Measurements from ENCODE around the gene SCARF2. TPM values are rescaled to one million over a fixed set of nuclear protein-coding genes. Genes with fewer than 3 reads are reported as not detected.
"Not testable (repeated sequence)": the region's sequence is repeated elsewhere in the genome, so short reads cannot be mapped to it uniquely, and the experiment has no call there.

SCARF2 gene
- total RNA-seq, 1 donor from 2014 or later, result 133 TPM

- peak overlapping the region in 1 of 2 donors; percentile 45 for H3K27ac ChIP-seq
- intact Hi-C loops (cut with DNase I), result loop anchor here (2.0 kb wide), 1 partner anchor 14 kb away; the partner anchor contains the start of gene SCARF2
- H3K27me3 ChIP-seq, result no peaks in the 10 kb centered on the region
- no peaks in the 10 kb centered on the region for H3K9me3 ChIP-seq
- no peak for DNase-seq (ENCODE audit: low spot score in 2 of 2)
- H3K4me1 ChIP-seq, result peaks cover 5 to 21% of the 10 kb centered on the region in 2 donors
- peaks cover 15 to 28% of the 10 kb centered on the region in 2 donors for H3K36me3 ChIP-seq
- H3K4me3 ChIP-seq, result no peak overlapping the region
- TF ChIP-seq, protein P1, sequence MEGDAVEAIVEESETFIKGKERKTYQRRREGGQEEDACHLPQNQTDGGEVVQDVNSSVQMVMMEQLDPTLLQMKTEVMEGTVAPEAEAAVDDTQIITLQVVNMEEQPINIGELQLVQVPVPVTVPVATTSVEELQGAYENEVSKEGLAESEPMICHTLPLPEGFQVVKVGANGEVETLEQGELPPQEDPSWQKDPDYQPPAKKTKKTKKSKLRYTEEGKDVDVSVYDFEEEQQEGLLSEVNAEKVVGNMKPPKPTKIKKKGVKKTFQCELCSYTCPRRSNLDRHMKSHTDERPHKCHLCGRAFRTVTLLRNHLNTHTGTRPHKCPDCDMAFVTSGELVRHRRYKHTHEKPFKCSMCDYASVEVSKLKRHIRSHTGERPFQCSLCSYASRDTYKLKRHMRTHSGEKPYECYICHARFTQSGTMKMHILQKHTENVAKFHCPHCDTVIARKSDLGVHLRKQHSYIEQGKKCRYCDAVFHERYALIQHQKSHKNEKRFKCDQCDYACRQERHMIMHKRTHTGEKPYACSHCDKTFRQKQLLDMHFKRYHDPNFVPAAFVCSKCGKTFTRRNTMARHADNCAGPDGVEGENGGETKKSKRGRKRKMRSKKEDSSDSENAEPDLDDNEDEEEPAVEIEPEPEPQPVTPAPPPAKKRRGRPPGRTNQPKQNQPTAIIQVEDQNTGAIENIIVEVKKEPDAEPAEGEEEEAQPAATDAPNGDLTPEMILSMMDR (IDR thresholded peaks at IDR 0.05), result no peak
Measured at GRCh38 chr22:20422271-20423007, 15.2 kb downstream of the SCARF2 start.

GRCh38 chr22:20421507-20421874, 16.1 kb downstream of the SCARF2 start:
- Histone ChIP-seq H3K27me3 (no peaks in the 10 kb centered on the region), H3K4me3 (no peak overlapping the region), H3K4me1 (peaks cover 5 to 21% of the 10 kb centered on the region in 2 donors), H3K36me3 (peaks cover 12 to 19% of the 10 kb centered on the region in 2 donors), H3K27ac (no peak overlapping the region), H3K9me3 (no peaks in the 10 kb centered on the region)
- no peak for DNase-seq (ENCODE audit: low spot score in 2 of 2)
- intact Hi-C loops (cut with DNase I), result no loop called here
- TF ChIP-seq, protein P1 (IDR thresholded peaks at IDR 0.05), result no peak

DNA sequence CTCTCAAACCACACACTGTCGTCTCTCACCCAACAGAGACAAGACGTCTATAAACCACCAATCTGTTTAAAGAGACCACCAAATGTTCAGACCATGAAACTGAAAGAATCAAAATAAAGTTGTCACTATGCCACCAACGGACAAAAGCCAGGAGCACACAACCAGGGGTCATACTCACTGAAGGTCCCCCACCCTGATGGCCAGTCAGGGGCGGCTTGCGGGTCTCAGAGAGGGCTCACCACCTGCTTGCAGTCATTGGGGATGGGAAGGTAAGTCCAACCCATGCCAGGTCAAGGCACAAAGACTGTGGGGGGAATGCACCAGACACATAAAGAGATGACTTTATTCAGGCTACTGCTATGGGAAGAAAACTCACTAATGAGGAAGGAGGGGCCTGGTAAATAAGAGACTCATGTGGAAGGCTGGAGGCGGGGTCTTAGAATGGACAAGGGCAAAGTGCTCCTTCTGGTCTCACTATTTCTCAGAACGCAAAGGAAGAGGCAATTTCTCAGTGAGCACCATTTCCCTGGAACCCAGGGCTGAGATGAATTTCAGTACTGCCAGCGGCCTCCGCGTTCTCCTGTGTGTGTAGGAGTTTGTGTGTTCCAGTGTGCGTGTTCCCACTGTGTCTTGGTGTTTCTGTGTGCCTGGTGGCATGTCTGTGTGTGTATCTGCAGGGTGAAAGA, 17.3 kb downstream of the SCARF2 start:
- Histone ChIP-seq H3K27me3 (no peaks in the 10 kb centered on the region), H3K9me3 (no peaks in the 10 kb centered on the region), H3K4me1 (peaks cover 5 to 21% of the 10 kb centered on the region in 2 donors), H3K27ac (no peak overlapping the region), H3K36me3 (peaks cover 4 to 9% of the 10 kb centered on the region in 2 donors), H3K4me3 (no peak overlapping the region)
- DNase-seq (ENCODE audit: low spot score in 2 of 2), result no peak
- intact Hi-C loops (cut with DNase I), result no loop called here
- TF ChIP-seq, protein P1 (IDR thresholded peaks at IDR 0.05), result no peak

- no peak for DNase-seq (ENCODE audit: low spot score in 2 of 2)
- intact Hi-C loops (cut with DNase I), result loop anchor here (2.0 kb wide), 1 partner anchor 277 kb away; no protein-coding TSS in a partner anchor
Measured at GRCh38 chr22:20419664-20419951, 18.0 kb downstream of the SCARF2 start.

GRCh38 chr22:20418211-20418788, 19.3 kb downstream of the SCARF2 start:
- Histone ChIP-seq H3K27me3 (no peaks in the 10 kb centered on the region), H3K4me3 (peak overlapping the region; percentile 38 to 62), H3K9me3 (no peaks in the 10 kb centered on the region), H3K36me3 (no peaks in the 10 kb centered on the region), H3K27ac (peak overlapping the region; percentile 41 to 53), H3K4me1 (peaks cover 0 to 7% of the 10 kb centered on the region in 2 donors)
- intact Hi-C loops (cut with DNase I), result loop anchor here (1.0 to 2.0 kb wide), 4 partner anchors 20 to 279 kb away; no protein-coding TSS in a partner anchor
- TF ChIP-seq, protein P1 (IDR thresholded peaks at IDR 0.05), result peak; percentile 76 to 89 (median 78)
- DNase-seq (ENCODE audit: low spot score in 2 of 2), result peak in 1 of 2 donors; percentile 87

More at GRCh38 chr22:20419664-20419951, 18.0 kb downstream of the SCARF2 start:
- no peak overlapping the region for H3K27ac ChIP-seq
- no peak overlapping the region for H3K4me3 ChIP-seq
- H3K36me3 ChIP-seq, result peaks cover 0 to 2% of the 10 kb centered on the region in 2 donors
- H3K9me3 ChIP-seq, result no peaks in the 10 kb centered on the region
- peaks cover 5 to 20% of the 10 kb centered on the region in 2 donors for H3K4me1 ChIP-seq
- no peaks in the 10 kb centered on the region for H3K27me3 ChIP-seq
- TF ChIP-seq, protein P1 (IDR thresholded peaks at IDR 0.05), result no peak

- DNase-seq (ENCODE audit: low spot score in 2 of 2); H3K27me3 ChIP-seq; H3K36me3 ChIP-seq; H3K4me3 ChIP-seq; H3K4me1 ChIP-seq; H3K27ac ChIP-seq; intact Hi-C loops (cut with DNase I); H3K9me3 ChIP-seq: not testable (repeated sequence)
Measured at GRCh38 chr22:20415699-20416098, 21.9 kb downstream of the SCARF2 start.

GRCh38 chr22:20415241-20415640, 22.4 kb downstream of the SCARF2 start:
- intact Hi-C loops (cut with DNase I); H3K36me3 ChIP-seq: not testable (repeated sequence)

More at GRCh38 chr22:20415241-20415640, 22.4 kb downstream of the SCARF2 start:
- not testable (repeated sequence) for H3K4me1 ChIP-seq; DNase-seq (ENCODE audit: low spot score in 2 of 2); H3K27me3 ChIP-seq; H3K27ac ChIP-seq; H3K9me3 ChIP-seq; H3K4me3 ChIP-seq
